Keratinocyte (primary cell): ENCODE results near the gene SEMA4A.

Experiments used
- EZH2 ChIP-seq: IDR thresholded peaks from one replicate; pipeline ENCODE4 v1.6.1; 2012; ENCODE audit warnings: inconsistent platforms, mild to moderate bottlenecking, low read length, moderate library complexity
- TF ChIP-seq, protein P1 (sequence below), 3 experiments: IDR thresholded peaks in 1 of 3; conservative IDR thresholded peaks in 1 of 3; optimal IDR thresholded peaks in 1 of 3; 2 replicates in 2 of 3; 3 replicates in 1 of 3; pipeline versions ENCODE3 to v1.5.1; 2011; ENCODE audit warnings: low read length in 3 of 3, mild to moderate bottlenecking in 3 of 3, moderate library complexity in 2 of 3, control low read depth in 1 of 3, inconsistent platforms in 1 of 3; ENCODE audit not compliant: insufficient read depth in 2 of 3; ENCODE audit errors: extremely low read depth in 1 of 3

DNA sequence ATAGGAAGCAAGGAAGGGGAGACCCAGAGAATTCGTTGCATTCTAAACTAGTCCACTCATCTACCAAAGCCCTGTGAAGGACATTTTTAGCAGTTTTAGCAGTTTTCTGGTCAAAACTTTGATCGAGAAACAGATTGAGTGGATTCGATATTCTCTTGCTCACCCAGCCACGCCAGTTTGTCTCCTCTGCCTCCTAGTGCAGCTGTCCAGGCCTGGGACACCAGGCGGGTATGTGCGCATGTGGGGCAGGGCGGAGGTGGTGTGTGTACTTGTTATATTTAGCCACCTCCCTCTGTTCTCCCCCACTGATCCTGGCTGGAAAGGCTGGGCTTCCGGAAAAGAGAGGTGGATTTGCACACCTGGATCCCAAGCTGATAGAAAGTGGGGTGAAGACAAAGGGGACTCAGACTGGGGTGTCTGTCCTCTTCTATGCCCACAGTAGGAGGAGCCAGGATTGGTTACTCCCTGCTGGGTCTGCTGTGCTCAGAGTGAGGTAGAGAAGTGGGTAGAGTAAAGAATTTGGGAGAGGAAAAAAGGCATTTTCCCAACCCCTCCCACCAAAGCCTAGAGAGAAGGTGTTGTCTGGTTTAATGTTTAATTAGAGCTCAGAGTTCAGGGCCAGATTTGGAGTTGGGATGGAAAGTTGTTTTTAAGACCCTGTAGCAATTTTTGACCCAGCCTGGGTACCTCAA, 35.1 kb upstream of the SEMA4A start:
- TF ChIP-seq, protein P1, sequence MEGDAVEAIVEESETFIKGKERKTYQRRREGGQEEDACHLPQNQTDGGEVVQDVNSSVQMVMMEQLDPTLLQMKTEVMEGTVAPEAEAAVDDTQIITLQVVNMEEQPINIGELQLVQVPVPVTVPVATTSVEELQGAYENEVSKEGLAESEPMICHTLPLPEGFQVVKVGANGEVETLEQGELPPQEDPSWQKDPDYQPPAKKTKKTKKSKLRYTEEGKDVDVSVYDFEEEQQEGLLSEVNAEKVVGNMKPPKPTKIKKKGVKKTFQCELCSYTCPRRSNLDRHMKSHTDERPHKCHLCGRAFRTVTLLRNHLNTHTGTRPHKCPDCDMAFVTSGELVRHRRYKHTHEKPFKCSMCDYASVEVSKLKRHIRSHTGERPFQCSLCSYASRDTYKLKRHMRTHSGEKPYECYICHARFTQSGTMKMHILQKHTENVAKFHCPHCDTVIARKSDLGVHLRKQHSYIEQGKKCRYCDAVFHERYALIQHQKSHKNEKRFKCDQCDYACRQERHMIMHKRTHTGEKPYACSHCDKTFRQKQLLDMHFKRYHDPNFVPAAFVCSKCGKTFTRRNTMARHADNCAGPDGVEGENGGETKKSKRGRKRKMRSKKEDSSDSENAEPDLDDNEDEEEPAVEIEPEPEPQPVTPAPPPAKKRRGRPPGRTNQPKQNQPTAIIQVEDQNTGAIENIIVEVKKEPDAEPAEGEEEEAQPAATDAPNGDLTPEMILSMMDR (optimal IDR thresholded peaks at IDR 0.05 in 1 of 3, IDR thresholded peaks at IDR 0.05 in 1 of 3, conservative IDR thresholded peaks at IDR 0.05 in 1 of 3; ENCODE audit: extremely low read depth in 1 of 3, insufficient read depth in 2 of 3, low read length in 3 of 3): no peak
- TF ChIP-seq EZH2: no peak
